GM12892 (cell line): ENCODE measurements around the gene LETM1.

Experiments
- POLR2A ChIP-seq: IDR thresholded peaks from 2 replicates; pipeline ENCODE4 v1.6.1; 2011; ENCODE audit warnings: low read depth, low read length, control low read depth
- POLR2AphosphoS5 ChIP-seq: IDR thresholded peaks from 2 replicates; pipeline ENCODE4 v1.6.1; 2011; ENCODE audit warnings: low read depth, low read length, control low read depth
- TAF1 ChIP-seq: IDR thresholded peaks from 2 replicates; pipeline ENCODE4 v1.6.1; 2011; ENCODE audit warnings: low read depth, mild to moderate bottlenecking, control low read depth, low read length, borderline replicate concordance

DNA sequence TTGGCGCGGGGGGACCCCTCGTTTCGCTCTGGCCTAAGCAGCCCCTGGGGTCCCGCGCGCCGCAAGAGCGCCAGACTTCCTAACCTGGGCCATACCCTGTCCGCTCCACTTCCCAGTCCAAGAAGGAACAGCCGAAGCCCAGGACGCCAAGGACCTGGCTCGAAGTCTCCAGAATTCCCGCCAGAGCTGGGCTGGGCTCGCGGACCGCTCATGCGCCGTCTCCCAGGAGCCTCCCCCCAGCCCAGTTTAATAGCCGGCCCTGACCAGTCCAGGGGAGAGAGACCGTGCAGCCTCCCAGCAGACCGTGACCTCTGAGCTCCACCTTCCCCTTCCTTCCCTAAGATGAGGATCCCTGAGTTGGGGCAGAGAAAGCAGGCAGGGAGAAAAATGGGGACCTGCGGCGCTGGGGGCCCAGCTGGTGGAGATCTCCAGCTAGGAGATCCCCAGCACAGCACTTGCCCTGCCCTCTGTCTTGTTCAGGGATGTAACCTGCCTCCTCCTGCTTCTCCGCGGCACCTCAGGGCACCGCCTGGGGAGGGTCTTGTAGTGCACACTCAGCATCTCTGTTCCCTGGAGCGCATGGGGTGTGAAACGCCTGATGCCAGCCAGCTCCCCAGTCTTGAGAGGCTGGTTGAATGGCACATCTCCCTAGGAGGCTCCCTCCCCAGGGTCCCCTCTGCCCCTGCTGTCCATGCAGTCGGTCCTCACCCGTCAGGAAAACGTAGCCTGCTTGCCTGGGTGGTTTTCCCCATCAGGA is 1.2 kb upstream of the LETM1 start:
- TF ChIP-seq POLR2AphosphoS5 (no peak), TAF1 (no peak), POLR2A (no peak)
